NT2/D1 (cell line): ENCODE results near the gene SCAMP3.
A peak's percentile ranks its signal among the peaks of the same experiment; 100 is the strongest.

ENCODE experiments used
- DNase-seq: peaks from one replicate; pipeline ENCODE4 v3.0.0-alpha.2; 2011; ENCODE audit warnings: low read depth, low spot score
- H3K27me3 ChIP-seq: 2 replicates; pipeline ENCODE4 v1.6.0; 2011; ENCODE audit warnings: mild to moderate bottlenecking; ENCODE audit not compliant: insufficient read length, insufficient read depth
- H3K36me3 ChIP-seq: 2 replicates; pipeline ENCODE4 v1.6.1; 2011; ENCODE audit warnings: mild to moderate bottlenecking, low read length, mixed read lengths; ENCODE audit not compliant: insufficient read depth, insufficient read length
- H3K4me1 ChIP-seq: 2 replicates; pipeline ENCODE4 v1.5.1; 2011; ENCODE audit not compliant: insufficient read depth, insufficient read length
- H3K4me3 ChIP-seq: 2 replicates; pipeline ENCODE4 v1.5.1; 2011; ENCODE audit warnings: low read depth; ENCODE audit not compliant: insufficient read length
- H3K9ac ChIP-seq: 2 replicates; pipeline ENCODE4 v1.6.0; 2011; ENCODE audit warnings: low read depth; ENCODE audit not compliant: insufficient read length
- H3K9me3 ChIP-seq: 2 replicates; pipeline ENCODE4 v1.5.1; 2011; ENCODE audit warnings: mild to moderate bottlenecking, low read length; ENCODE audit not compliant: insufficient read depth
- SUZ12 ChIP-seq: IDR thresholded peaks from 2 replicates; pipeline ENCODE4 v1.6.1; 2011; ENCODE audit not compliant: insufficient read length, insufficient read depth; ENCODE audit errors: extremely low read depth
- YY1 ChIP-seq: IDR thresholded peaks from 2 replicates; pipeline ENCODE4 v1.6.1; 2011; ENCODE audit not compliant: insufficient read length, insufficient read depth
- ZNF274 ChIP-seq: IDR thresholded peaks from 2 replicates; pipeline ENCODE4 v1.6.1; 2011; ENCODE audit warnings: mild to moderate bottlenecking, low read depth, low read length

SCAMP3 gene

GRCh38 chr1:155272466-155273342 is 10.5 kb upstream of the SCAMP3 start:
- Histone ChIP-seq H3K9me3 (peaks cover 11% of the 10 kb centered on the region), H3K4me3 (peak overlapping the region; percentile 63), H3K9ac (peak overlapping the region; percentile 87), H3K27me3 (peaks cover 7% of the 10 kb centered on the region), H3K36me3 (peaks cover 46% of the 10 kb centered on the region), H3K4me1 (peaks cover 6% of the 10 kb centered on the region)
- TF ChIP-seq ZNF274 (no peak), YY1 (peak; percentile 36)
- DNase-seq, result no peak

GRCh38 chr1:155269381-155269780 is 7.2 kb upstream of the SCAMP3 start:
- peaks cover 5% of the 10 kb centered on the region for H3K4me1 ChIP-seq
- DNase-seq, result no peak
- no peaks in the 10 kb centered on the region for H3K27me3 ChIP-seq
- no peaks in the 10 kb centered on the region for H3K9me3 ChIP-seq
- no peak for TF ChIP-seq ZNF274
- TF ChIP-seq YY1, result no peak
- no peak for TF ChIP-seq SUZ12
- no peak overlapping the region for H3K4me3 ChIP-seq
- peaks cover 77% of the 10 kb centered on the region for H3K36me3 ChIP-seq
- H3K9ac ChIP-seq, result peak overlapping the region; percentile 4

GRCh38 chr1:155268630-155269029 is 6.5 kb upstream of the SCAMP3 start:
- TF ChIP-seq SUZ12 (no peak), YY1 (no peak), ZNF274 (no peak)
- H3K4me3 ChIP-seq, result no peak overlapping the region
- no peak for DNase-seq
- peaks cover 5% of the 10 kb centered on the region for H3K4me1 ChIP-seq
- H3K9me3 ChIP-seq, result no peaks in the 10 kb centered on the region
- peaks cover 85% of the 10 kb centered on the region for H3K36me3 ChIP-seq
- no peaks in the 10 kb centered on the region for H3K27me3 ChIP-seq
- H3K9ac ChIP-seq, result no peak overlapping the region

- Histone ChIP-seq H3K4me3 (no peak overlapping the region), H3K36me3 (peaks cover 96% of the 10 kb centered on the region), H3K4me1 (peaks cover 5% of the 10 kb centered on the region), H3K9ac (no peak overlapping the region), H3K27me3 (no peaks in the 10 kb centered on the region), H3K9me3 (no peaks in the 10 kb centered on the region)
- no peak for TF ChIP-seq YY1
- TF ChIP-seq ZNF274, result no peak
- TF ChIP-seq SUZ12, result no peak
- no peak for DNase-seq
Observed at GRCh38 chr1:155267373-155267772, 5.2 kb upstream of the SCAMP3 start.

- no peak for DNase-seq
- H3K9me3 ChIP-seq, result no peaks in the 10 kb centered on the region
- H3K36me3 ChIP-seq, result peaks cover 90% of the 10 kb centered on the region
- TF ChIP-seq ZNF274, result no peak
- H3K27me3 ChIP-seq, result no peaks in the 10 kb centered on the region
- no peak overlapping the region for H3K9ac ChIP-seq
- H3K4me3 ChIP-seq, result no peak overlapping the region
- peaks cover 4% of the 10 kb centered on the region for H3K4me1 ChIP-seq
Observed at GRCh38 chr1:155266553-155266952, 4.4 kb upstream of the SCAMP3 start.

GRCh38 chr1:155263067-155263466 is 907 bp upstream of the SCAMP3 start:
- Histone ChIP-seq H3K9ac (no peak overlapping the region), H3K27me3 (no peaks in the 10 kb centered on the region), H3K4me1 (peaks cover 5% of the 10 kb centered on the region), H3K9me3 (no peaks in the 10 kb centered on the region), H3K4me3 (no peak overlapping the region), H3K36me3 (peaks cover 79% of the 10 kb centered on the region)
- no peak for TF ChIP-seq YY1
- TF ChIP-seq ZNF274, result no peak
- no peak for TF ChIP-seq SUZ12
- no peak for DNase-seq

- Histone ChIP-seq H3K27me3 (no peaks in the 10 kb centered on the region), H3K36me3 (peaks cover 76% of the 10 kb centered on the region), H3K4me3 (peak overlapping the region; percentile 93), H3K9me3 (no peaks in the 10 kb centered on the region), H3K9ac (peak overlapping the region; percentile 96), H3K4me1 (peaks cover 7% of the 10 kb centered on the region)
- TF ChIP-seq SUZ12 (no peak), ZNF274 (no peak), YY1 (no peak)
- no peak for DNase-seq
Observed at GRCh38 chr1:155261493-155261851, 688 bp downstream of the SCAMP3 start.
